Cardiac fibroblast (primary cell): ENCODE measurements around the gene LTB4R.

Experiments
- DNase-seq, 2 donors: peaks; one replicate each; pipeline versions ENCODE4 v3.0.0 to v3.0.0-alpha.2; 2010; ENCODE audit warnings: low read depth in 2 of 2
- H3K4me3 ChIP-seq, 2 donors: replicated peaks in 1 of 2; 1 replicate in 1 of 2; 2 replicates in 1 of 2; pipeline ENCODE4 v1.5.1; 2011; ENCODE audit warnings: low read depth in 2 of 2, low read length in 2 of 2, mild to moderate bottlenecking in 2 of 2, moderate library complexity in 1 of 2
- CTCF ChIP-seq: IDR thresholded peaks from one replicate; pipeline ENCODE4 v1.5.1; 2011; ENCODE audit warnings: low read depth, mild to moderate bottlenecking, low read length, inconsistent platforms

LTB4R gene

GRCh38 chr14:24315243-24315806 lies 4.0 kb downstream of the LTB4R start:
- H3K4me3 ChIP-seq = no peak overlapping the region
- TF ChIP-seq CTCF = no peak
- DNase-seq = no peak

GRCh38 chr14:24315807-24316596 lies 4.7 kb downstream of the LTB4R start:
- DNase-seq = peak in 1 of 2 donors; percentile 19
- no peak for TF ChIP-seq CTCF
- H3K4me3 ChIP-seq = no peak overlapping the region

- no peak for TF ChIP-seq CTCF
- no peak for DNase-seq
Measured at GRCh38 chr14:24316597-24316950, 5.3 kb downstream of the LTB4R start.

GRCh38 chr14:24317141-24317928 lies 6.0 kb downstream of the LTB4R start:
- no peak overlapping the region for H3K4me3 ChIP-seq
- no peak for TF ChIP-seq CTCF
- peak; percentile 39 to 52 for DNase-seq

More at GRCh38 chr14:24316597-24316950, 5.3 kb downstream of the LTB4R start:
- no peak overlapping the region for H3K4me3 ChIP-seq

- TF ChIP-seq CTCF = no peak
- no peak overlapping the region for H3K4me3 ChIP-seq
- DNase-seq = no peak
Measured at GRCh38 chr14:24321212-24321975, 10.1 kb downstream of the LTB4R start.

- H3K4me3 ChIP-seq = no peak overlapping the region
- no peak for DNase-seq
- no peak for TF ChIP-seq CTCF
Measured at GRCh38 chr14:24322672-24323071, 11.4 kb downstream of the LTB4R start.
